HG03565 (cell line): ENCODE measurements around the gene IFITM2.
"Not testable (repeated sequence)": the region's sequence is repeated elsewhere in the genome, so short reads cannot be mapped to it uniquely, and the experiment has no call there.

Source experiments
- ATAC-seq: cut with Tn5 transposase; IDR thresholded peaks from one replicate; pipeline ENCODE4 v1.9.1; 2021; ENCODE audit warnings: mild to moderate bottlenecking, moderate library complexity; ENCODE audit not compliant: unreplicated experiment

The IFITM2 gene

DNA sequence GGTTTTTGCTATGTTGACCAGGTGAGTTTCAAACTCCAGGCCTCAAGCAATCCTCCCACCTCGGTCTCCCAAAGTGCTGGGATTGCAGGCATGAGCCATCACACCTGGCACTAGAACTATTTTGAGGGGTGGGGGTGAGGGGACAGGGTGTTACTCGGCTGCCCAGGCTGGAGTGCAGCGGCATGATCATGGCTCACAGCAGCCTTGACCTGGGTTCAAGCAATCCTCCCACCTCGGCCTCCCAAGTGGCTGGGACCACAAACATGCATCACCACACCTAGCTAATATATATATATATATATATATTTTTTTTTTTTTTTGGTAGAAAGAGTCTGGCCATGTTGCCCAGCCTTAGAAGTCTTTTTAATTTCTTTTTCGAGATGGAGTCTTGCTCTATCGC lies 30.1 kb downstream of the IFITM2 start:
- ATAC-seq: no peak

DNA sequence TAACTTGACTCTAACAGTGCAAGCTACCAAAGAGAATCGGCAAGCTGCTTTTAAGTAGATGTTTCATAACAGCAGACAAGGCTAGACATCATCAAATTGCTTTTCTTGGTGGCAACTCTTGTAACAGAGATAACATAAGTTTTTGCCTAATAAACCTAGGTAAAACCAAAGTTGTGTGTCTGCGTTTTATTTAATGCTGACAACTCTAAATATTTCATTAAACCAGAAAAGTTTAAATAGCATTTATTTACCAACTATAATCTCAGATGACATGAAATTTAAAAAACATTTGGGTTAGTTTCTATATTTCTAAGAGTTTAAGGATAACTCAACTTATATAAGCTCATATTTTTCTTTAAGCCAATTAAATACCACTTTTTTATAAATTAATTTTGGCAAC lies 32.3 kb downstream of the IFITM2 start:
- ATAC-seq: no peak

DNA sequence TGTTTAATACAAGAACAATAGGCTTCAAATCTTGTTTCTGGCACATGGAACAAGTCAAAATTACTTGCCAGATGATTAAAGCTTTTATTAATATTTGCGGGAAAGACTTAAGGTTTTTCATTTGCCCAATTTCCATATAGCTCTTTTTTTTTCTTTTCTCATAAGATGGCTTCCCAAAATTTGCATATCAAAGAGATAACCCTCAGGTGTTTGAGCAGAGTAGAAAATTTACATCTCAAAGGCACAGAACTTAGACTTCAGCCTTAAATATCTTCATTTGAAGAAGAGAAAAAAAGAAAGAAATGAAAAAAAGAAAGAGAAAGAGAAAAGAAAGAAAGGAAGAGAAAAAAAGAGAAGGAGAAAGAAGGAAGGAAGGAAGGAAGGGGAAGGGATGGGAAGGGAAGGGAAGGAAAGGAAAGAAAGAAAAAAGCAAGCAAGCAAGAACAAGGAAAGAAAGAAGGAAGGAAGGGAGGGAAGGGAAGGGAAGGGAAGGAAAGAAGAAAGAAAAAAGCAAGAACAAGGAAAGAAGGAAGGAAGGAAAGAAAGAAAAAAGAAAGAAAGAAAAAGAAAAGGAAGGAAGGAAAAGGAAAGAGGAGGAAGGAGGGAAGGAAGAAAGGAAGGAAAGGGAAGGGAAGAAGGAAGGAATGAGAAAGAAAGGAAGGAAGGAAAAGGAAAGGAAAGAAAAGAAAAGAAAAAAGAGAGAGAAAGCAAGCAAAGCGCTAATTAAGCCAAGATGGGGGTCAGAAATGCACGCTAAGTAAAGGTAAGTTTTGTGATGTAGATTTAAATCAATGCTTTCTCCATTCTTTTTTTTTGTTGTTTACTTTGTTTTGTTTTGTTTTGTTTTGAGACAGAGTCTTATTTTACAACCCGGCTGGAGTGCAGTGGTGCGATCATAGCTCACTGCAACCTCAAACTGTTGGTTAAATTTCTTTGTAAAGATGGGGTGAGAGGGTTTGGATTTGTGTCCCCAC lies 33.2 kb downstream of the IFITM2 start:
- no peak for ATAC-seq

DNA sequence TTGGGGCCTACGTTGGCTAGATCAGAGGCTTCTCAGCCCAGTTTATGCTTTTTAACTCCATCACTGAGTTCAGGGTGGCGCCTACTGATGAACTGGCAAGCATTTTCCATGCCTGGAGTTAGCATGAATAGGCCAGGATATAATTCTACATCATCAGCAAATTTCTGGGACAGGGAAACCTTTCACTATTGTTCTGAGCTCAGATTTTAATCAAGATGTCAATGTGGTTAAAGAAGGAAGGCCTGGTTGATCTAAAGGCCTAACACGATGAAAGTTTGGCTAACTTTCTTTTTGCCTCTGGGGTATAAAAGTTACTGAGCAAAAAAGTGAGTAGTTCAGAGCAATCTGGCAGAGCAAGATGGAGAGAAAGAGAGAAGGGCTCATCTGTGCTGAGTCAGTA lies 34.7 kb downstream of the IFITM2 start:
- ATAC-seq: no peak

DNA sequence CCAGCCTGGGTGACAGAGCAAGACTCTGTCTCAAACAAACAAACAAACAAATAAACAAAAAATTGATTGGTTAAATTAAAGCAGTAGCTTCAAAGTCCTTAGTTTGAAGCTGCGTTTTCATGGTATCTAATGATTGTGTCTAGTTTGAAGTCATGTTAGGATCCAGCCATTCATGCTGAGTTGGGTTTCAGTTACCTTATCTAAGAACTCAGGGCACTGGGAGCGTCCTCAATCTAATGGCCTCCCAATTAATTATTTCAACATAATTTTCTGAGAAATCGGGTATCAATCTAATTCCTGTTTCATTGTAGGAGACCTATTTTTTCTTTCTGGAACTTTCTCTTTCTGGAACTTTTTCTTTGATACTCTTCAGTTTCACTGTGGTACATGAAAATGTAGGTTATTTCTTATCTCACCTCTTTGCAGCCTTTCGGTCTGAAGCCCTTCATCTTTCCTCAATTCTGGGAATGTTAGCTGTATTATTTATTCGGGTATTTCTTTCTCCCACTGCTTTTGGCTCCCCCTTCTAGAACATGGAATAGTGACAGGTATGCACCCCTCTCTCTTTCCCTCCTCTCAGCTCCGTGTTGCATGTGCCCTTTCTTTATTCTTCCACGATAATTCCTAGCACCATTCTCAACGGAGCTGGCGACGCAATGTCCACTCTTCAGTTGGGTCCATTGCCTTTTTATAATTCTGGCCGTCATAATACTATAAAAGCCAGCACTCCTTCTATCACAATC lies 37.4 kb downstream of the IFITM2 start:
- no peak for ATAC-seq

DNA sequence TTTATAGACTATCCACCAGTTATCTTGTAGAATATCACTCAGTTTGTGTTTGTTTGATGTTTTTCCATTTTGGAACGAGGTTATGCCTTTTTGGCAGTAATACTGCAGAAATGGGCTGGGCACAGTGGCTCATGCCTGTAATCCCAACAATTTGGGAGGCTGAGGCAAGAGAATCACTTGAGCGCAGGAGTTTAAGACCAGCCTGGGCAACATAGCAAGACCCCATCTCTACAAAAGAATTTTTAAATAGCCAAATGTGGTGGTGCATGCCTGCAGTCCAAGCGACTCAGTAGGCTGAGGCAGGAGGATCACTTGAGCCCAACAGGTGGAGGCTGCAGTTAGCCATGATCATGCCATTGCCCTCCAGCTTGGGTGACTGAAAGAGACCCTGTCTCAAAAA lies 38.9 kb downstream of the IFITM2 start:
- ATAC-seq: no peak

DNA sequence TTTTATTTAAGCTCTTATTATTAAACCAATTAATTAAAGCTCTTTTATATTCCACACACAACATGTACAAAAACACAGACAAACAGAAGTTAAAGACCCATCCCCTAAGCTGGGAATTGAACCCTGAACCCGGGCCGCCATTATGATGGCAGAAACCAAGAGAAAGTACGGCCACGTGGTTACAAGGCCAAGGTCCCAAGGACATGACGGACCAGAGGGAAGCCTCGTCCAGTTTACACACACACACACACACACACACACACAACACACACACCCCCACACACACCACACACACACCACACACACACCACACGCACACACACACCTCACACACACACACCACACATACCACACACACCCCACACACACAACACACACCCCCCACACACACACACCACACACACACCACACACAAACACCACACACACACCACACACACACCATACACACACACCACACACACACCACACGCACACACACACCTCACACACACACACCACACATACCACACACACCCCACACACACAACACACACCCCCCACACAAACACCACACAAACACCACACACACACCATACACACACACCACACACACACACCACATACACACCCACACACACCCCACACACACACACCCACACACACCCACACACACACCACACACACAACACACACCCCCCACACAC lies 41.8 kb downstream of the IFITM2 start:
- ATAC-seq: not testable (repeated sequence)

DNA sequence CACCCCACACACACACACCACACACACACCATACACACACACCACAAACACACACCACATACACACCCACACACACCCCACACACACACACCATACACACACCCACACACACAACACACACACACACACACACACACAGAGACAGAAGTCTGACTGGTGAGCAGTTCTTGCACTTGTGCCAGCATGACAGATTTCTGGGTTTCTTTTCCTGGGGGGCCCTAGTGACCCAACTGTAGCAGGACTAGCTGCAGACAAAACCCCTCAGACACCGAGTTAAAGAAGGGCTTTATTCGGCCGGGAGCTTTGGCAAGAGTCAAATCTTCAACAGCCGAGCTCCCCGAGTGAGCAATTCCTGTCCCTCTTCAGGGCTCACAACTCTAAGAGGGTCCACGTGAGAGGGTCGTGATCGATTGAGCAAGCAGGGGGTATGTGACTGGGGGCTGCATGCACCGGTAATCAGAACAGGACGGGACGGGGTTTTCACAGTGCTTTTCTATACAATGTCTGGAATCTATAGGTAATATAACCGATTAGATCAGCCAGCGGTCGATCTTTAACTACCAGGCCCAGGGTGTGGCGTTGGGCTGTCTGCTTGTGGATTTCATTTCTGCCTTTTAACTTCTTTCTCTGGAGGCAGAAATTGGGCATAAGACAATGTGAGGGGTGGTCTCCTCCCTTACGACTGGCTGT lies 42.6 kb downstream of the IFITM2 start:
- not testable (repeated sequence) for ATAC-seq

DNA sequence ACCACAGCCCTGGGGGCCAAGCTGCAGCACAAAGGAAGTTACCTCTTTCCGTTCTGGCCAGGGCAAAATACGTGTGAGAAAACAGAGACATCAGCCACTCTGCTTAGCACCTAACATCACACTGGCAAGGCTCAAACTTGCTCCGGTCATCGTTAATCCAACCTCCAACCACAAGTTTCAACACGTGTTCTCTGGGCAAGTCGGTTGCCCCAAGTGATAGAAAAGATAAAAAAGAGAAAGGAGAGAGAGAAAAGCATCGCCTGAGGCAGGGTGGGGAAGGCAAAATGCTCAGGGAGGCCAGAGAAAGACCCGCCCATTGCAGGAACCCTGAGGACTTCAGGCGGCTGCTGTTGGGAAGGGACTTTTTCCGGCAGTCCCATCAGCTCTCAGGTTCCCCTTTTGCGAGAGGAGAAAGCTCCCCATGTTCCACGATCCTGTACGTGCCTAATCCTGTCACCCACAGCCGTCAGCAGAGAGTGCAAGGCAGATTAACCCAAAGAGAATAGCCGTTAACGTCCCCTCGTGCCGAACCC lies 43.2 kb downstream of the IFITM2 start:
- ATAC-seq: no peak

DNA sequence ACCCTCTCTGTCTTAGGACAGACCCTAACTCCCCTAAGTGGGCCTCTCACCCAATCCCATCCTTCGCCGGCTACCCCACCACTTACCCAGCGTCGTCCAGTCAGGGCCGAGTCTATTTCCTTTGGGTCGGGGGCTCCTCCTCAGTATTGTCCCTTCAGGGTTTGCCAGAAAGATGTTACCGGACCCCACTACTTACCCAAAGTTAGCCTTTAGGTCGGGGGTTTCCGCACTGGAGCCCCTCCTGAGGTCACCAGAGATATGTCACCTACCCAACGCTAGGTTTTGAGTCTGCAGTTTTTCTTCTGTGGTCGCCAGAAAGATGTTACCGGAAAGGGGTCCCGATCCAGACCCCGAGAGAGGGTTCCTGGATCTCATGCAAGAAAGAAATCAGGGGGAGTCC lies 43.8 kb downstream of the IFITM2 start:
- no peak for ATAC-seq

DNA sequence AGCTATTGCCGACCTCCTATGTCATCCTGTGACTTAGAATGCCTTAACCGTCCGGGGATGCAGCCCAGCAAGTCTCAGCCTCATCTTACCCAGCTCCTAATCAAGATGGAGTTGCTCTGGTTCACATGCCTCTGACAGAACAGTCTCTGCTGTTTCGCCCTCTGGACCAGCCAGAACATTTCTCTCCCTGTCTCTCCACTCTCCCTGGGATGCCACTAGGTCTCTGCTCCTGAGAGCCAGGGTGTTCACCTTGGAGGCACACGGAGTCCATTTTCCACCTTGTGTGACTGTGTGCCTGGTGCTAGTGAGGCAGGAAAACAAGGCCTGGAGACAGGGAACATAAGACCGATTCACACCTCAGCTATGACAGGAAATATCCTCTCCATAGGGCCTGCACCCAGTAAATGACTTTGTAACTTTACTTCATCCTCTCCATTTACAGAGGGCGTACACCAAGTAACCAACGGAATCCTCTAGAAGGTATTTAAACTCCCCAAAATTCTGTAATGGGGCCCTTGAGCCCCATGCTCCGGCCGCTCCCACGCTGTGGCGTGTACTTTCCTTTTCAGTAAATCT lies 44.9 kb downstream of the IFITM2 start:
- ATAC-seq: no peak

DNA sequence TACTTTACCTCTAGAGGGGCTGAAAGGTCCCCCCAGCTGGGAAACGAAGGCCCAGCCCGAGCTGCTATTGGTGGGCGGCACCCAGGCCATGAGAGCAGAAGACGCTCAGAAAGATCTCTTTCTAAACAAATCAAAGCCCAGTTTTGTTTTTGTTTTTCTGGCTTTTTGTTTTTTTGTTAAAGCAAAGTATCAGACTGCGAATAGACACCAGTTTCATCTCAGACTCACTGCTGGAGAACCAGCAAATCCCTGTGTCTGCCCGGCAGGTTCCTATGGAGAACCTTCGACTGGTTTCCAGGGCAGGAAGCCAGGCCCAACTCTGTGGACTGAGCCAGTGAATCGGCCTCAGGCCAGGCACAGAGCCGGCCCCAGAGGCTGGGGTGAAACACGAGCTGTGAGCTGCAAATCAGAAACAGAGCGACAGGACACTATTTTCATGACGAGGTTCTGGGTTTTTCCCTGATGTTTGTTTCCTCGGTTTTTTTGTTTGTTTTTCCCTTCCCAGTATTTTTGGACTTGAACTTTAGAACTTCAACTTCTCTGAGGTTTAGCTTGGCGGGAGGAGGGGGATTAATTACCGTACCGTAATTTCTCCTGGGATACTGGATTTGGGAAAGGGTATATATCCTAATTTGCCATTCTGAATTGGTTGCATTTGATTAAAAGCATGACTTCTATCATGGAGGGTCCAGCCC lies 45.7 kb downstream of the IFITM2 start:
- no peak for ATAC-seq

DNA sequence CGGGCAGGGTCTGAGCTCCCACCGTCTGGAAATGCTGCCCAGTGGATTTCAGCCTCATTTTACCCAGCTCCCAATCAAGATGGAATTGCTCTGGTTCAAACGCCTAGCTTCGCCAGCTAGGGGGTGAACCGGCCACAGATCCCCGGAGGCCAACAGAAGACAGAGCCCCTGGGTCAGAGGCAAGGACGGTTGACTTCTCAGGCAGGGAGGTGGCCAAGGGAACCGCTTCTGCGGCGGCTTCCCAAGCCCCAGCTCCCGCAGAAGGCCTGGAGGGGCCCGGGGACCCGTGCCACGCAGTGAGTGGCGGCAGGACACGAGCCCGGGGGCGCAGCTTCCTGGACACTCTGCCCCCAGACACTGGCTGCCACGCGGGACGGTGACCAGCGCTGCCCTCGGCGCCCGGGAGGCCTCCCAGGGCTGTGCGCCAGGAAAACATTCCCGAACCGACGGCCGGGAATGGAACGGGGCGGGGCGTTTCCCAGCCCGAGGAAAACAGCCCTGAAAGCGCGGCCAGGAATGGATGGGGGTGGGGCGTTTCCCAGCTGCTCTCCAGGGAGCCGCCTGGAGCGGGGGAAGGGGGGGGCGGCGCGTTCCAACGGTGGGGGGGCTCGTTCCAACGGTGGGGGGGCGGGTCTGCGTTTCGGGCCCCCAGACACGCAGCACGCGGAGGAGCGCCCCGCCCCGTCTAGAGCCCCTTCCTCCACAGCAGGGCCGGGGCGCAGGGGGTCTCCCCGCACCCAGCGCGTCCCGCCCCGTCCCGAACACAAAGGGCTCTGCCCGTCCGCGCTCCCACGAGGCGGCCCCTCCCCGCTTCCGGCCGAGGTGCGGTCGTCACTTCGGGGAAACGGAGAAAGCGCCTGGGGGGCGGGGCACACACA lies 48.2 kb downstream of the IFITM2 start:
- ATAC-seq: no peak

DNA sequence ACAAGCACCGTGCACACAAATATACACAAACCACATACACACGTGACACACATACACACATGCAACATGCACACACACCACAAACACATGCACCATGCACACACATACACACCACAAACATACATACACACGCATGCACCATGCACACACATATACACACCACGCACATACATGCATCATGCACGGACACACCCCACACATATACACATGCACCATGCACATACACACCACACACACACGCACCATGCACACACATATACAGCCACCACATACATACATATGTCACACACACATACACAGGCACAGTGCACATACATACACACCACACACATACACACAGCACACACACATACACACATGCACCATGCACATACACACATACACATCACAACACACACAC lies 49.0 kb downstream of the IFITM2 start:
- no peak for ATAC-seq

DNA sequence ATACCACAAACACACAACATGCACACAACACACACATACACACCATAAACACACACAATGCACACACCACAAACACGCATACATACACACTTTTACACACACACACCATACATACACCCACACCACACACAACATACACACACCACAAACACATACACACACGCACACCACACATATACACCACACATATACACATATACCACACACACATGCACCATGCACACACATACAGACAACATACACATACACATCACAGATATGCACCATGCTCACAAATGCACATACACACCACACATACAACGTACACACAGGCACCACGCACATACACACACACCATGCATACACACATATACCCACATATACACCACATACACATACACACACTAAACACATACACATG lies 50.0 kb downstream of the IFITM2 start:
- no peak for ATAC-seq

DNA sequence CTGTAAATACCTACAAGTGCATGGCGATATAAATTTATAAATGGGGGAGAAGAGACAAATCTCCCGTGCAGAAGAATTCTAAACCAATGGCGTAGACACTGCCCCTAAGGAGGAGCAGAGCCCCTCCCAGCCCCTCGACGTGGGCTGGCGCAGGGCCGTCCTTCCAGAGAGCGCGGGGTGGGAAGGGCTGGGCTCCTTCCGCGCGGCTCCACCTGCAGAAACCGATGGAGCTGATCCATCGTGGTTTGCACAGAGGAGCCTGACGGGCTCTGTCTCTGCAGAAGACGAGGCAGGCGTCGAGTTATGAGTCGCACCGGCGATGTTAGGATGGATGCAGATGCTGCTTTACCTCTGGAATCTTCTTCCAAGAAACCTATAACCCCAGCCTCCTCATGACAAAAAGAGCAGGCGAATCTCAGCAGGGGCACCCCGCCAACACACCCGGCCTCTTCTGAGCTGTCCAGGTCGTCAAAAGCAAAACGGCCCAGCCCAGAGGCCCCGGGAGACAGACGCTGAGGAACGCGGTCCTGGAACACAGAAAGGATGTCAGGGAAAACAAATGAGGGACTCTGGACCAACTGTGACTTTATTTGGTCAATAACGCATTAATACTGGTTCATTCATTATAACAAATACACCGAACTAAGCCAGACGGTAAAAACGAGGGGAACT lies 50.6 kb downstream of the IFITM2 start:
- no peak for ATAC-seq
